H1 (cell line): ENCODE results near the gene NDUFA12. TPM values are rescaled to one million over a fixed set of nuclear protein-coding genes. Genes with fewer than 3 reads are reported as not detected.

Source experiments
- CTCF ChIA-PET: fragments of 300-600 bp; sonication (Branson Sonifier 250); formaldehyde crosslinking; loops from one replicate; lab custom pipeline; 2021; ENCODE audit not compliant: partially characterized antibody; lab: Charles Lee
- POLR2A ChIA-PET: fragments of 300-600 bp; sonication (Branson Sonifier 250); formaldehyde crosslinking; loops from one replicate; lab custom pipeline; 2021; ENCODE audit warnings: inconsistent platforms; ENCODE audit not compliant: partially characterized antibody; lab: Charles Lee
- DNase-seq, 2 experiments: peaks; one replicate each; pipeline versions ENCODE4 v3.0.0 to v3.0.0-alpha.2; 2010 to 2022; ENCODE audit warnings: low spot score in 2 of 2, low read depth in 1 of 2, mixed read lengths in 1 of 2
- FAIRE-seq: peaks from 2 replicates; lab custom pipeline; 2011; peaks lifted over from hg19 to GRCh38; lab: Jason Lieb, UNC
- H2AFZ ChIP-seq: 2 replicates; pipeline ENCODE4 v1.8.1; 2012; ENCODE audit warnings: low read length, inconsistent platforms
- H2AK5ac ChIP-seq: 2 replicates; pipeline ENCODE4 v1.6.1; 2013; ENCODE audit warnings: low read depth, low read length
- H2BK120ac ChIP-seq: replicated peaks from 2 replicates; pipeline ENCODE3; 2013; ENCODE audit warnings: low read depth, low read length, inconsistent platforms
- H2BK12ac ChIP-seq: 2 replicates; pipeline ENCODE4 v1.6.1; 2013; ENCODE audit warnings: low read depth, low read length
- H2BK15ac ChIP-seq: 2 replicates; pipeline ENCODE4 v1.6.1; 2013; ENCODE audit warnings: low read length
- H2BK20ac ChIP-seq: 2 replicates; pipeline ENCODE4 v1.6.1; 2013; ENCODE audit warnings: low read length
- H2BK5ac ChIP-seq: 2 replicates; pipeline ENCODE4 v1.6.1; 2013; ENCODE audit warnings: low read depth, low read length
- H3K14ac ChIP-seq: 2 replicates; pipeline ENCODE4 v1.6.1; 2013; ENCODE audit warnings: inconsistent platforms; ENCODE audit not compliant: insufficient read length
- H3K18ac ChIP-seq: 2 replicates; pipeline ENCODE4 v1.6.1; 2013; ENCODE audit warnings: low read length; ENCODE audit errors: extremely low read depth
- H3K23ac ChIP-seq: 2 replicates; pipeline ENCODE4 v1.6.1; 2013; ENCODE audit warnings: inconsistent platforms; ENCODE audit not compliant: insufficient read length
- H3K23me2 ChIP-seq: 2 replicates; pipeline ENCODE4 v1.6.1; 2013; ENCODE audit warnings: low read depth, low read length
- H3K27ac ChIP-seq: 2 replicates; pipeline ENCODE4 v1.6.1; 2011; ENCODE audit warnings: low read depth, low read length, inconsistent platforms
- H3K27me3 ChIP-seq, 4 experiments: replicated peaks in 1 of 4; 1 replicate in 1 of 4; 2 replicates in 3 of 4; pipeline versions ENCODE4 v1.6.1 to v1.8.1; 2011 to 2013; ENCODE audit warnings: low read length in 3 of 4, mild to moderate bottlenecking in 3 of 4, inconsistent platforms in 2 of 4, mixed read lengths in 2 of 4, moderate library complexity in 1 of 4; ENCODE audit not compliant: control insufficient read depth in 3 of 4, insufficient read depth in 3 of 4; ENCODE audit errors: extremely low read depth in 1 of 4
- H3K36me3 ChIP-seq, 4 experiments: 2 replicates each; pipeline versions ENCODE4 v1.6.1 to v1.8.1; 2011 to 2013; ENCODE audit warnings: mild to moderate bottlenecking in 4 of 4, low read length in 3 of 4, moderate library complexity in 2 of 4, control low read depth in 1 of 4, inconsistent platforms in 1 of 4; ENCODE audit not compliant: insufficient read depth in 4 of 4, control insufficient read depth in 2 of 4
- H3K4ac ChIP-seq: replicated peaks from 2 replicates; pipeline ENCODE3; 2013; ENCODE audit warnings: low read length, low read depth, mixed read lengths, inconsistent platforms; ENCODE audit not compliant: insufficient read length
- H3K4me1 ChIP-seq, 4 experiments: replicated peaks in 1 of 4; 1 replicate in 1 of 4; 2 replicates in 3 of 4; pipeline versions ENCODE4 v1.6.1 to v1.8.1; 2011 to 2013; ENCODE audit warnings: low read length in 3 of 4, inconsistent platforms in 2 of 4, mixed read lengths in 1 of 4; ENCODE audit not compliant: insufficient read depth in 4 of 4, control insufficient read depth in 3 of 4
- H3K4me2 ChIP-seq, 2 experiments: 2 replicates each; pipeline versions ENCODE4 v1.6.1 to v1.8.1; 2011 to 2013; ENCODE audit warnings: low read depth in 2 of 2, low read length in 2 of 2, control low read depth in 1 of 2, inconsistent platforms in 1 of 2, mild to moderate bottlenecking in 1 of 2; ENCODE audit not compliant: insufficient read depth in 1 of 2
- H3K4me3 ChIP-seq, 4 experiments: fragments of 200-600, 300-600 bp in 1 of 4; sonication (generic), shearing (Covaris generic), sonication (Bioruptor Twin) in 1 of 4; 2 replicates each; pipeline versions ENCODE4 v1.5.1 to v1.8.1; 2011 to 2016; ENCODE audit warnings: low read length in 4 of 4, low read depth in 3 of 4, control low read depth in 2 of 4, inconsistent platforms in 2 of 4, mild to moderate bottlenecking in 2 of 4, mixed read lengths in 1 of 4, moderate library complexity in 1 of 4; ENCODE audit not compliant: insufficient read depth in 2 of 4; ENCODE audit errors: extremely low read depth in 1 of 4
- H3K56ac ChIP-seq: replicated peaks from 2 replicates; pipeline ENCODE3; 2013; ENCODE audit warnings: low read depth, mild to moderate bottlenecking, mixed read lengths, low read length, inconsistent platforms; ENCODE audit not compliant: insufficient read length
- H3K79me1 ChIP-seq: 2 replicates; pipeline ENCODE4 v1.6.1; 2013; ENCODE audit warnings: low read depth, low read length, control low read depth
- H3K79me2 ChIP-seq, 2 experiments: 2 replicates each; pipeline versions ENCODE4 v1.6.1 to v1.8.1; 2012 to 2013; ENCODE audit warnings: low read length in 2 of 2, mild to moderate bottlenecking in 2 of 2, inconsistent platforms in 1 of 2; ENCODE audit not compliant: insufficient read depth in 2 of 2, control insufficient read depth in 1 of 2
- H3K9ac ChIP-seq, 4 experiments: replicated peaks in 1 of 4; 1 replicate in 1 of 4; 2 replicates in 3 of 4; pipeline versions ENCODE4 v1.6.1 to v1.8.1; 2011 to 2013; ENCODE audit warnings: low read depth in 3 of 4, low read length in 3 of 4, control low read depth in 2 of 4, mild to moderate bottlenecking in 2 of 4, moderate library complexity in 2 of 4, inconsistent platforms in 1 of 4; ENCODE audit errors: extremely low read depth in 1 of 4
- H3K9me3 ChIP-seq, 2 experiments: 2 replicates each; pipeline versions ENCODE4 v1.6.1 to v1.8.1; 2012 to 2013; ENCODE audit warnings: mild to moderate bottlenecking in 2 of 2, moderate library complexity in 2 of 2, control low read depth in 1 of 2, inconsistent platforms in 1 of 2, low read depth in 1 of 2, low read length in 1 of 2, mixed read lengths in 1 of 2; ENCODE audit not compliant: insufficient read depth in 2 of 2
- H4K20me1 ChIP-seq, 2 experiments: replicated peaks in 1 of 2; 2 replicates each; pipeline versions ENCODE3 to v1.8.1; 2011 to 2013; ENCODE audit warnings: inconsistent platforms in 2 of 2, low read length in 2 of 2, mild to moderate bottlenecking in 1 of 2; ENCODE audit not compliant: insufficient read depth in 2 of 2, control insufficient read depth in 1 of 2
- H4K5ac ChIP-seq: 2 replicates; pipeline ENCODE4 v1.6.1; 2013; ENCODE audit warnings: low read length, low read depth, mixed read lengths, inconsistent platforms; ENCODE audit not compliant: insufficient read length
- H4K8ac ChIP-seq: 2 replicates; pipeline ENCODE4 v1.8.0; 2013; ENCODE audit warnings: mild to moderate bottlenecking, moderate library complexity, low read length, inconsistent platforms; ENCODE audit not compliant: insufficient read depth; ENCODE audit errors: extremely low read depth
- H4K91ac ChIP-seq: replicated peaks from 2 replicates; pipeline ENCODE3; 2013; ENCODE audit warnings: low read length, mixed read lengths, inconsistent platforms; ENCODE audit not compliant: insufficient read length
- BCL11A ChIP-seq, 2 experiments: IDR thresholded peaks; one replicate each; pipeline ENCODE4 v1.6.1; 2011; ENCODE audit warnings: low read depth in 2 of 2, low read length in 2 of 2, mild to moderate bottlenecking in 2 of 2
- EZH2 ChIP-seq: fragments of 200-600 bp; sonication (generic); IDR thresholded peaks from 2 replicates; pipeline ENCODE4 v1.7.1; 2012; ENCODE audit warnings: low read depth, mild to moderate bottlenecking, moderate library complexity, low read length, inconsistent platforms; ENCODE audit not compliant: severe bottlenecking
- HDAC6 ChIP-seq: IDR thresholded peaks from one replicate; pipeline ENCODE4 v1.7.1; 2012; ENCODE audit warnings: low read depth, mild to moderate bottlenecking, inconsistent platforms, low read length, moderate library complexity
- NRF1 ChIP-seq: IDR thresholded peaks from 2 replicates; pipeline ENCODE4 v1.6.1; 2011; ENCODE audit warnings: mild to moderate bottlenecking, low read depth, low read length, improper control_type of control experiment
- POLR2A ChIP-seq, 2 experiments: IDR thresholded peaks; 1 replicate in 1 of 2; 2 replicates in 1 of 2; pipeline ENCODE4 v1.6.1; 2011; ENCODE audit warnings: low read depth in 2 of 2, low read length in 2 of 2, mild to moderate bottlenecking in 2 of 2; ENCODE audit errors: control extremely low read depth in 1 of 2
- POU5F1 ChIP-seq: IDR thresholded peaks from 2 replicates; pipeline ENCODE4 v1.6.1; 2011; ENCODE audit warnings: low read depth, mild to moderate bottlenecking, low read length, moderate library complexity
- RAD21 ChIP-seq, 2 experiments: IDR thresholded peaks in 1 of 2; conservative IDR thresholded peaks in 1 of 2; 2 replicates each; pipeline ENCODE4 v1.6.1; 2011; ENCODE audit warnings: low read depth in 2 of 2, low read length in 2 of 2, improper control_type of control experiment in 1 of 2, inconsistent platforms in 1 of 2, mild to moderate bottlenecking in 1 of 2, moderate library complexity in 1 of 2
- TBP ChIP-seq: IDR thresholded peaks from 2 replicates; pipeline ENCODE4 v1.6.1; 2011; ENCODE audit warnings: low read depth, low read length, improper control_type of control experiment
- ZNF274 ChIP-seq: IDR thresholded peaks from 2 replicates; pipeline ENCODE4 v1.7.0; 2012; ENCODE audit warnings: low read length, borderline replicate concordance; ENCODE audit errors: extremely low read depth
- WGBS, 2 experiments: shearing (Covaris generic) in 1 of 2; methylation state at CpG; one replicate each; pipeline versions ENCODE4 v1.1.6 to v1.1.7; 2013 to 2015; ENCODE audit warnings: low lambda C conversion rate in 2 of 2, mixed read lengths in 2 of 2, inconsistent platforms in 1 of 2, low coverage in 1 of 2, missing lambda C conversion rate in 1 of 2; ENCODE audit not compliant: insufficient replicate concordance in 2 of 2, insufficient coverage in 1 of 2, insufficient read length in 1 of 2; ENCODE audit errors: extremely low coverage in 1 of 2, missing lambda C conversion rate in 1 of 2; 5-methylcytosine and 5-hydroxymethylcytosine counted together
- polyA plus RNA-seq, 7 experiments: library from polyadenylated mRNA; depleted of rRNA in 3 of 7; stranded (reverse) in 5 of 7; unstranded in 2 of 7; fragments of >200 nt in 5 of 7; fragments of 200-250 nt in 2 of 7; gene quantifications; 1 replicate in 5 of 7; 2 replicates in 1 of 7; 4 replicates in 1 of 7; pipeline versions ENCODE4 v1.2.1 to v1.2.3, GENCODE V29; 2011 to 2013; ENCODE audit warnings: missing spikeins in 2 of 7, mixed read lengths in 2 of 7
- total RNA-seq: library from RNA; stranded (reverse); fragmentation: NEBNext Ultra II Directional; extraction: Animal tissue kit (Norgen Biotek cat#: 25700); gene quantifications from 2 replicates; pipeline ENCODE4 v1.2.1, GENCODE V29; 2021
- TF ChIP-seq, protein P1 (sequence below): IDR thresholded peaks from 2 replicates; pipeline ENCODE4 v1.6.1; 2012; ENCODE audit warnings: inconsistent platforms
- TF ChIP-seq, protein P2 (sequence below), 3 experiments: IDR thresholded peaks; 1 replicate in 2 of 3; 2 replicates in 1 of 3; pipeline versions ENCODE4 v1.5.1 to v1.6.1; 2011; ENCODE audit warnings: low read length in 3 of 3, mild to moderate bottlenecking in 3 of 3, inconsistent platforms in 2 of 3, low read depth in 1 of 3, moderate library complexity in 1 of 3; ENCODE audit not compliant: insufficient read depth in 1 of 3; ENCODE audit errors: control extremely low read depth in 1 of 3

The NDUFA12 gene
- total and polyA plus RNA-seq, 2 of the 8 experiments (the other 6 are each of a cell fraction or from before 2014, with no cell fraction given) = 98.1 to 157 TPM

DNA sequence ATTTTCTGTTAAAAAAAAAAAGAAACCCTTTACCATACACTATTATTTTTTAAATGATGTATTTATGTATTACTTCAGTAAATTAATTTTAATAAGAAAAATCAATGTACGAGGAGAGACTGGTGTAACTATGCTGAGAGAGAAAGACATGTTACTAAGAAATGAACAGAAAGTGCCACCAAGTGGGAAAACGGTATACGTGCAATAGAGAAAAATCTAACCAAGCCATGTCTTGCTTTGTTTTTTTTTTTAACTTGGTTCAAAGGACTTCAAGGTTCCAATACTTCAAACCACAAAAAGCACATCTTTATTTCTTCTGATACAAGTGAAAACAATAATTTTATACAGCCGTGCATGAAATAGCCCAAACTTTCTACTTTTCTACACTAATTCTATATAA lies 22.9 kb downstream of the NDUFA12 start:
- Histone ChIP-seq H2BK120ac (no peak overlapping the region), H4K91ac (no peak overlapping the region), H3K36me3 (no peaks in the 10 kb centered on the region), H3K23ac (no peak overlapping the region), H2BK15ac (no peak overlapping the region), H3K4me3 (no peak overlapping the region), H2AFZ (no peak overlapping the region), H4K5ac (no peak overlapping the region), H3K27me3 (no peaks in the 10 kb centered on the region), H2BK12ac (no peak overlapping the region), H3K4ac (no peak overlapping the region), H2BK5ac (no peak overlapping the region), H3K9me3 (no peaks in the 10 kb centered on the region), H3K23me2 (no peaks in the 10 kb centered on the region), H3K9ac (no peak overlapping the region), H3K14ac (no peak overlapping the region), H3K18ac (no peak overlapping the region), H3K56ac (no peak overlapping the region), H4K20me1 (peaks cover 0 to 2% of the 10 kb centered on the region in 2 experiments), H4K8ac (no peak overlapping the region), H2AK5ac (no peak overlapping the region), H3K79me2 (no peaks in the 10 kb centered on the region; a peak in 1 of 4 replicates), H3K27ac (no peak overlapping the region), H3K4me2 (no peak overlapping the region), H3K79me1 (no peaks in the 10 kb centered on the region), H3K4me1 (peaks cover 0 to 6% (median 1%) of the 10 kb centered on the region in 4 experiments; a peak in 2 of 7 replicates), H2BK20ac (no peak overlapping the region)
- ChIA-PET POLR2A (interaction anchor here (4.3 kb wide), 1 partner anchor 11 kb away, joined by 18 read pairs; no protein-coding TSS in a partner anchor), CTCF (interaction anchor here (1.8 kb wide), 1 partner anchor 9 kb away, joined by 7 read pairs; no protein-coding TSS in a partner anchor)
- WGBS, 2 experiments = 76% methylated on average over 4 of the region's 4 CpGs; no CpG with 5 or more reads in 1 of the 2 experiments
- FAIRE-seq (no peak), DNase-seq (no peak)
- TF ChIP-seq NRF1 (no peak), HDAC6 (no peak), TBP (no peak), EZH2 (no peak), BCL11A (IDR thresholded peaks at IDR 0.05; ENCODE audit: low read depth in 2 of 2, low read length in 2 of 2) (no peak), POU5F1 (no peak), RAD21 (IDR thresholded peaks at IDR 0.05 in 1 of 2, conservative IDR thresholded peaks at IDR 0.05 in 1 of 2; ENCODE audit: low read depth in 2 of 2, low read length in 2 of 2) (peak; percentile 25 to 31; a peak in 3 of 4 replicates), ZNF274 (no peak), POLR2A (IDR thresholded peaks at IDR 0.05; ENCODE audit: control extremely low read depth in 1 of 2, low read depth in 2 of 2, low read length in 2 of 2) (no peak)
- TF ChIP-seq, protein P1, sequence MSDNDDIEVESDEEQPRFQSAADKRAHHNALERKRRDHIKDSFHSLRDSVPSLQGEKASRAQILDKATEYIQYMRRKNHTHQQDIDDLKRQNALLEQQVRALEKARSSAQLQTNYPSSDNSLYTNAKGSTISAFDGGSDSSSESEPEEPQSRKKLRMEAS = no peak
- TF ChIP-seq, protein P2, sequence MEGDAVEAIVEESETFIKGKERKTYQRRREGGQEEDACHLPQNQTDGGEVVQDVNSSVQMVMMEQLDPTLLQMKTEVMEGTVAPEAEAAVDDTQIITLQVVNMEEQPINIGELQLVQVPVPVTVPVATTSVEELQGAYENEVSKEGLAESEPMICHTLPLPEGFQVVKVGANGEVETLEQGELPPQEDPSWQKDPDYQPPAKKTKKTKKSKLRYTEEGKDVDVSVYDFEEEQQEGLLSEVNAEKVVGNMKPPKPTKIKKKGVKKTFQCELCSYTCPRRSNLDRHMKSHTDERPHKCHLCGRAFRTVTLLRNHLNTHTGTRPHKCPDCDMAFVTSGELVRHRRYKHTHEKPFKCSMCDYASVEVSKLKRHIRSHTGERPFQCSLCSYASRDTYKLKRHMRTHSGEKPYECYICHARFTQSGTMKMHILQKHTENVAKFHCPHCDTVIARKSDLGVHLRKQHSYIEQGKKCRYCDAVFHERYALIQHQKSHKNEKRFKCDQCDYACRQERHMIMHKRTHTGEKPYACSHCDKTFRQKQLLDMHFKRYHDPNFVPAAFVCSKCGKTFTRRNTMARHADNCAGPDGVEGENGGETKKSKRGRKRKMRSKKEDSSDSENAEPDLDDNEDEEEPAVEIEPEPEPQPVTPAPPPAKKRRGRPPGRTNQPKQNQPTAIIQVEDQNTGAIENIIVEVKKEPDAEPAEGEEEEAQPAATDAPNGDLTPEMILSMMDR (IDR thresholded peaks at IDR 0.05; ENCODE audit: control extremely low read depth in 1 of 3, insufficient read depth in 1 of 3, low read depth in 1 of 3, low read length in 3 of 3) = peak in 1 of 3 experiments; percentile 7; a peak in 2 of 4 replicates
